Measurements from ENCODE around the gene NEUROG1. TPM values are rescaled to one million over a fixed set of nuclear protein-coding genes. Genes with fewer than 3 reads are reported as not detected.

NEUROG1 gene
- total and polyA plus RNA-seq, 12 donors: not detected

DNA sequence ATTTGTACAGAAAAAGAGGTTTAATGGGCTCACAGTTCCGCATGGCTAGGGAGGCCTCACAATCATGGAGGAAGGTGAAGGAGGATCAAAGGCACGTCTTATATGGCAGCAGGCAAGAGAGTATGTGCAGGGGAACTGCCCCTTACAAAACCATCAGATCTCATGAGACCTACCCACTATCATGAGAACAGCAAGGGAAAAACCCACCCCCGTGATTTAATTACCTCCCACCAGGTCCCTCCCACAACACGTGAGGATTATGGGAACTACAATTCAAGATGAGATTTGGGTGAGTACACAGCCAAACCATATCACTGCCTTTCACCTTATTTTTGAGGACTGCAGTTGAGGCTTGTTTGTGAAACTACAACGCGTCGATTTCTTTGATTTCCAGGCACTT is 20.9 kb upstream of the NEUROG1 start:
- Histone ChIP-seq H3K27me3 (peaks cover 0 to 88% (median 80%) of the 10 kb centered on the region in 7 donors), H3K4me3 (no peak overlapping the region), H3K27ac (no peak overlapping the region), H3K9me3 (no peaks in the 10 kb centered on the region), H3K36me3 (no peaks in the 10 kb centered on the region), H3K4me1 (peaks cover 0 to 7% (median 0%) of the 10 kb centered on the region in 9 donors)
- DNase-seq: no peak
- intact Hi-C loops (cut with DNase I): no loop called here
- TF ChIP-seq CTCF (IDR thresholded peaks at IDR 0.05): no peak
- 71 to 73% methylated on average over 7 of the region's 7 CpGs for WGBS, 2 donors
- ATAC-seq: no peak

GRCh38 chr5:135555530-135555929 is 19.8 kb upstream of the NEUROG1 start:
- TF ChIP-seq CTCF (IDR thresholded peaks at IDR 0.05): no peak
- ATAC-seq (no peak), DNase-seq (no peak)
- intact Hi-C loops (cut with DNase I): no loop called here
- H3K27me3 ChIP-seq: peaks cover 0 to 96% (median 90%) of the 10 kb centered on the region in 7 donors
- H3K4me3 ChIP-seq: no peak overlapping the region
- no peaks in the 10 kb centered on the region for H3K9me3 ChIP-seq
- WGBS, 2 donors: 83 to 87% methylated on average over 2 of the region's 2 CpGs
- H3K4me1 ChIP-seq: peaks cover 0 to under 1% (median 0%) of the 10 kb centered on the region in 9 donors
- no peak overlapping the region for H3K27ac ChIP-seq
- H3K36me3 ChIP-seq: no peaks in the 10 kb centered on the region

DNA sequence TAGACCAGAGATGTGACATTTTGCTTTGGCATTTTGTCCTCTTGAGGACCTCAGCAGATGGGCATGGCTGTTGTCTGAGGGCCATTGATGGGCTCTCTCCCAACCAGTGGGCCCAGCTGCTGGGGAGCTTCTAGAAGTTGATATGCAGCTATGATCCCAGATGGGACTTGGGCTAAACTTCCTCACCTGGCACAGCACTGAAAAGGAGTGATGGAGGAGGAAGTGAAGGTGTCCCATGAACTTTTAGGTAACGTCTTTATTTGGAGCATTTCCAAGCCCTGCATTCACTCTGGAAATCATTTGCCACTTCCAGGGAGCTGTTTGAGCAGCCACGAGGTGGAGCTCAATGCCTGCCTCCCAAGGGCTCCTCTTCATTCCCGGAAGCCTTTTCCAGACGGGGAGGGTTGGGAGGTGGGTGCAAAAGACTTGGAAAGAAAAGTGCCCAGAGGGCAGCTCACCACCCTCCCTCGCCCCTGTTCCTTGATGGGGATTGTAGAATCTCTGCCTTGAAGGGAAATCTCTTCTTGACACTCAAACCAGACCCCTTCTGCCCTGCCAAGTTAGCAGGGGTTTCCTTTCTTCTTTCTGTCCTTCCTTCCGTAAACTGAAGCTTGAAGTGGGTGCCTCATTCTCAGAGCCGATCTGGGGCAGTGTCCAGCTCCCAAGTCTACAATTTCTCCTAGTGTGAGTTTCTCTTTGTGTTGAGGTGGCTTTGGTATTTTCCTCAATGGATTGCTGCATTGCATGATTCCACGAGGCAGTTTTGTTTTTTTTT is 18.1 kb upstream of the NEUROG1 start:
- peaks cover 0 to 94% (median 90%) of the 10 kb centered on the region in 7 donors for H3K27me3 ChIP-seq
- no peaks in the 10 kb centered on the region for H3K4me1 ChIP-seq
- no peak overlapping the region for H3K4me3 ChIP-seq
- H3K9me3 ChIP-seq: no peaks in the 10 kb centered on the region
- no peak overlapping the region for H3K27ac ChIP-seq
- DNase-seq (no peak), ATAC-seq (no peak)
- WGBS, 2 donors: 13 to 17% methylated on average over 8 of the region's 8 CpGs
- peak in 1 of 9 donors; percentile 8 for TF ChIP-seq CTCF (IDR thresholded peaks at IDR 0.05)
- intact Hi-C loops (cut with DNase I): loop anchor here in 6 of 10 donors (2.0 kb wide), 2 partner anchors 87 to 89 kb away; no protein-coding TSS in a partner anchor
- no peaks in the 10 kb centered on the region for H3K36me3 ChIP-seq

GRCh38 chr5:135551593-135552447 is 16.1 kb upstream of the NEUROG1 start:
- Histone ChIP-seq H3K36me3 (no peaks in the 10 kb centered on the region), H3K4me1 (no peaks in the 10 kb centered on the region), H3K27me3 (peaks cover 0 to 93% (median 87%) of the 10 kb centered on the region in 7 donors), H3K4me3 (no peak overlapping the region), H3K27ac (no peak overlapping the region), H3K9me3 (no peaks in the 10 kb centered on the region)
- DNase-seq (peak; percentile 34 to 64), ATAC-seq (peak; percentile 63 to 80 (median 76))
- 35 to 38% methylated on average over 15 of the region's 15 CpGs for WGBS, 2 donors
- intact Hi-C loops (cut with DNase I): loop anchor here (1.0 to 2.0 kb wide), 3 partner anchors 85 to 87 kb away; no protein-coding TSS in a partner anchor
- TF ChIP-seq CTCF (IDR thresholded peaks at IDR 0.05): peak; percentile 69 to 89 (median 84)

All from heart right ventricle (tissue), 16 donors.